ENCODE measurements around the gene SPATA13.

SPATA13 gene

DNA sequence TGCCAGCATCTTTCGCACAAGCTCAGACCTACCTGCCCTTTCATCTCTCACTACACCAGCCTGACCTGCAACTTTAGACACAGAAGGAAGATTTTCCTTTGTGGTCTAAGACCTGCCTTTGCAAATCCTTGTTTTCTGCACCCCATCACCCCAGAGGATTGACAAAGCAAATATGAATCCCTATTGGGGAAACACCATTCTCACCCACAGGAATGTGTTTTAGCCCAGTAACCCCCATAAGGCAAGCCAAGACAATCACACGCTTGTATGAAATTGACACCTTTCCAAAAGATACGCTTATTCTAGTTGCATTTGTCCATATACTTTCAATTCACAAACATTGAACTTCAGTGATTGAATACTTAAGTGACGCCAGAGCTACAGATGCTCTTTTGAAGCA, 55.7 kb downstream of the SPATA13 start:
- TF ChIP-seq YY1 (IDR thresholded peaks at IDR 0.05; ENCODE audit: low read depth) (no peak), TEAD4 (IDR thresholded peaks at IDR 0.05) (no peak), RAD21 (IDR thresholded peaks at IDR 0.05; ENCODE audit: low read depth) (no peak), CREB1 (IDR thresholded peaks at IDR 0.05; ENCODE audit: low read depth) (no peak), FOXM1 (IDR thresholded peaks at IDR 0.05; ENCODE audit: borderline replicate concordance, low read depth) (no peak), EP300 (IDR thresholded peaks at IDR 0.05; ENCODE audit: borderline replicate concordance) (no peak), CEBPB (IDR thresholded peaks at IDR 0.05) (no peak), TAF1 (IDR thresholded peaks at IDR 0.05; ENCODE audit: low read depth) (no peak), EGR1 (IDR thresholded peaks at IDR 0.05) (no peak), NFIC (IDR thresholded peaks at IDR 0.05) (no peak), ZBTB7A (IDR thresholded peaks at IDR 0.05; ENCODE audit: low read depth) (no peak), TCF12 (IDR thresholded peaks at IDR 0.05; ENCODE audit: low read depth) (no peak)
- TF ChIP-seq, protein P1, sequence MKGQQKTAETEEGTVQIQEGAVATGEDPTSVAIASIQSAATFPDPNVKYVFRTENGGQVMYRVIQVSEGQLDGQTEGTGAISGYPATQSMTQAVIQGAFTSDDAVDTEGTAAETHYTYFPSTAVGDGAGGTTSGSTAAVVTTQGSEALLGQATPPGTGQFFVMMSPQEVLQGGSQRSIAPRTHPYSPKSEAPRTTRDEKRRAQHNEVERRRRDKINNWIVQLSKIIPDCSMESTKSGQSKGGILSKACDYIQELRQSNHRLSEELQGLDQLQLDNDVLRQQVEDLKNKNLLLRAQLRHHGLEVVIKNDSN (IDR thresholded peaks at IDR 0.05), result no peak
- TF ChIP-seq, protein P2, sequence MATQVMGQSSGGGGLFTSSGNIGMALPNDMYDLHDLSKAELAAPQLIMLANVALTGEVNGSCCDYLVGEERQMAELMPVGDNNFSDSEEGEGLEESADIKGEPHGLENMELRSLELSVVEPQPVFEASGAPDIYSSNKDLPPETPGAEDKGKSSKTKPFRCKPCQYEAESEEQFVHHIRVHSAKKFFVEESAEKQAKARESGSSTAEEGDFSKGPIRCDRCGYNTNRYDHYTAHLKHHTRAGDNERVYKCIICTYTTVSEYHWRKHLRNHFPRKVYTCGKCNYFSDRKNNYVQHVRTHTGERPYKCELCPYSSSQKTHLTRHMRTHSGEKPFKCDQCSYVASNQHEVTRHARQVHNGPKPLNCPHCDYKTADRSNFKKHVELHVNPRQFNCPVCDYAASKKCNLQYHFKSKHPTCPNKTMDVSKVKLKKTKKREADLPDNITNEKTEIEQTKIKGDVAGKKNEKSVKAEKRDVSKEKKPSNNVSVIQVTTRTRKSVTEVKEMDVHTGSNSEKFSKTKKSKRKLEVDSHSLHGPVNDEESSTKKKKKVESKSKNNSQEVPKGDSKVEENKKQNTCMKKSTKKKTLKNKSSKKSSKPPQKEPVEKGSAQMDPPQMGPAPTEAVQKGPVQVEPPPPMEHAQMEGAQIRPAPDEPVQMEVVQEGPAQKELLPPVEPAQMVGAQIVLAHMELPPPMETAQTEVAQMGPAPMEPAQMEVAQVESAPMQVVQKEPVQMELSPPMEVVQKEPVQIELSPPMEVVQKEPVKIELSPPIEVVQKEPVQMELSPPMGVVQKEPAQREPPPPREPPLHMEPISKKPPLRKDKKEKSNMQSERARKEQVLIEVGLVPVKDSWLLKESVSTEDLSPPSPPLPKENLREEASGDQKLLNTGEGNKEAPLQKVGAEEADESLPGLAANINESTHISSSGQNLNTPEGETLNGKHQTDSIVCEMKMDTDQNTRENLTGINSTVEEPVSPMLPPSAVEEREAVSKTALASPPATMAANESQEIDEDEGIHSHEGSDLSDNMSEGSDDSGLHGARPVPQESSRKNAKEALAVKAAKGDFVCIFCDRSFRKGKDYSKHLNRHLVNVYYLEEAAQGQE (IDR thresholded peaks at IDR 0.05; ENCODE audit: low read depth), result no peak
- TF ChIP-seq, protein P3, sequence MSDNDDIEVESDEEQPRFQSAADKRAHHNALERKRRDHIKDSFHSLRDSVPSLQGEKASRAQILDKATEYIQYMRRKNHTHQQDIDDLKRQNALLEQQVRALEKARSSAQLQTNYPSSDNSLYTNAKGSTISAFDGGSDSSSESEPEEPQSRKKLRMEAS (IDR thresholded peaks at IDR 0.05), result no peak

DNA sequence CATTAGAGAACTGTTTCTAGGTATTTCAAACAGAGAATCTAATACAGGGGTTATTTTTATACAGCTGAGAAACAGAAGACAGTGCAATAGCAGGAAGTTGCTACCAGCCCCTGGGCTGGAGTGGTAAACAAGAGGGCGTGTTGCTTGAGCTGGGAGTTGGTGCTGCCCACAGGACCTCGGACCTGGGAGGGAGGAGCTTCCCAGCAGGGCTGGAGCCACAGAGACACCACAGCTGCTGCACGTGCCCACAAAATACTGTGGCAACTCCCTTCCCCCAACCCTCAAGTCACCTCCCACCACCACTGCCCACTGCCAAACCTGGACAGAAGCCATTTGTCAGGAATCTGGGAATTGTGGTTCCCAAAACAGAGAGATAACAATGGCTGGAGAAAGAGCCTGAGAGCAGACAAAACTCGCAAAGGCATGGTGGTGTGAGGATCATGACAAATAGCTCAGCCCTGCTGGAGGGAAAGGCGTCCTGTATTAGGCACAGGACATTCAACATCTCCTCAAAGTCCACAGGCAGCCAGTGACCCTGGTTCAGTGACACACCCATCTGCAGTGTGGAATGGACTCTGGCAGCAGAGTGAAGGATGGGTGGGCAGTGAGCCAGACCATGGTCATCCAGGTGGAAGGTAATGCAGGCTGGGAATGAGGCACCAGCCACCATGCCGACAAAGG, 57.2 kb downstream of the SPATA13 start:
- TF ChIP-seq NFIC (IDR thresholded peaks at IDR 0.05) (peak; percentile 35; the same call in 1 of the 2 replicates), EGR1 (IDR thresholded peaks at IDR 0.05) (no peak)

DNA sequence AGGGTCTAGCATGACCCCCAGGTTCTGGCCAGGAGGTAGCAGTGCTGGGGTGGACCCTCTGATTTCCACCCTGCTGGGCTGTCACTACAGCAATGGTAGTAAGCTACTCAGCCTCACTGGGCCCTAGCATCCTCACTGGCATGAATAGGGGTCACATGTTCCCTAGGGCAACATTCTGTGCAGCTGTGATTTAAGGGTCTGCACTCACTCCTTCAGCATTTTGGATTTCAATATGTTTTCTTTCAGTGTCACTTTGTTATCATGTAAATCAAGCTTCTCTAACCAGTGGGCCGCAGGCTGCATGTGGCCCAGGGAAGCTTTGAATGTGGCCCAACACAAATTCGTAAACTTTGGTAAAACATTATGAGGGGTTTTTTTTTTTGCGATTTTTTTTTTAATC, 57.8 kb downstream of the SPATA13 start:
- TF ChIP-seq EP300 (IDR thresholded peaks at IDR 0.05; ENCODE audit: borderline replicate concordance) (no peak), TEAD4 (IDR thresholded peaks at IDR 0.05) (no peak), EGR1 (IDR thresholded peaks at IDR 0.05) (no peak), YY1 (IDR thresholded peaks at IDR 0.05; ENCODE audit: low read depth) (no peak), RAD21 (IDR thresholded peaks at IDR 0.05; ENCODE audit: low read depth) (no peak), TCF12 (IDR thresholded peaks at IDR 0.05; ENCODE audit: low read depth) (no peak), FOXM1 (IDR thresholded peaks at IDR 0.05; ENCODE audit: borderline replicate concordance, low read depth) (no peak), ZBTB7A (IDR thresholded peaks at IDR 0.05; ENCODE audit: low read depth) (no peak), TAF1 (IDR thresholded peaks at IDR 0.05; ENCODE audit: low read depth) (no peak), CEBPB (IDR thresholded peaks at IDR 0.05) (no peak), CREB1 (IDR thresholded peaks at IDR 0.05; ENCODE audit: low read depth) (no peak)
- TF ChIP-seq, protein P1 (IDR thresholded peaks at IDR 0.05), result no peak
- TF ChIP-seq, protein P2 (IDR thresholded peaks at IDR 0.05; ENCODE audit: low read depth), result no peak
- TF ChIP-seq, protein P3 (IDR thresholded peaks at IDR 0.05), result no peak

DNA sequence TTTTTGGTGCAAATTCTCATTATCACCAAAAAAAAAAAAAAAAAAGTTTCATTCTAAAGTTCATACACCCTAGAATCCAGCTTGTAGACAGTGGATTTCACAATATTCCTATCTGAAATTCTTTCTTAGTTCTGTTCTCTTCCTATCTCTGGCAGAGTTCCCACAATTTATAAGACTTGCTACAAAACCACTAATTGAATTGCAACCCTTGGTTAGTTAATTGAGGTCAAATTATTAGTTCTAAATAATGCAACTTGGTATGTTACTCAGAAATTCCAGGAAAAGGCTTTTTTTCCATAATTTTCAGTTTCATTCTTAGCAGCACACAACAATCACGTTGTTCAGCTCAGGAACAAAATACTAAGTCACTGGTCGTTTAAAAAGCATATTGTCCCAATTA, 58.5 kb downstream of the SPATA13 start:
- no peak for TF ChIP-seq FOXM1 (IDR thresholded peaks at IDR 0.05; ENCODE audit: borderline replicate concordance, low read depth)
- no peak for TF ChIP-seq ZBTB7A (IDR thresholded peaks at IDR 0.05; ENCODE audit: low read depth)
- TF ChIP-seq TEAD4 (IDR thresholded peaks at IDR 0.05), result no peak
- no peak for TF ChIP-seq EP300 (IDR thresholded peaks at IDR 0.05; ENCODE audit: borderline replicate concordance)

DNA sequence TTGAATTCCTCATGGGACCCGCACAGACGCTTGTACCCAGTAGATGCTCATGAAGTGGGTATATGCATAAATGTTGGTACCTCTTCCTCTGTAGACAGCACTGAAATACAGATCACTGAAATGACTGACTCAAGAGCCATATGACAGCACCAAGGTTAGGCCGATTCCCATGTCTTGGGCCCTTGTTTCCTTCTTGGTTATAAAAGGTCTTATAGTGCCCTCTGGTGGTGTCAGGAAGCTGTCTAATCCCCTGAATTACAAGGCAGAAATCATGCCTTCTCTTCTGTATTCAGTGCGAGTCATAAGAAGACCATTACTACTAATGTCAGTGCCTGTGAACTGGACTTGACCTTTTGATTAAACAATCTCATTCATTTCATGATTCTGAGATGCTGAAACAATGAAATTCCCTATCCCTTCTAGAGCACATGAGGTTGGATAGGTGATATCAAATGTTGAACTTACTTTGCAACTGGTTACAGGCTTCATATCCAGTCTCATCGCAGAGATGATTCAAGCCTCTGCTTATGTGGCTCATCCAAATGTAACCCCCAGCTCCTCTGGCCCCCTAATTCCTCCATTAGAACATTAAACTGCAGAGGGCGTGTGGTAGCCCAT, 59.7 kb downstream of the SPATA13 start:
- TF ChIP-seq RAD21 (IDR thresholded peaks at IDR 0.05; ENCODE audit: low read depth) (peak; percentile 90), CEBPB (IDR thresholded peaks at IDR 0.05) (no peak)

DNA sequence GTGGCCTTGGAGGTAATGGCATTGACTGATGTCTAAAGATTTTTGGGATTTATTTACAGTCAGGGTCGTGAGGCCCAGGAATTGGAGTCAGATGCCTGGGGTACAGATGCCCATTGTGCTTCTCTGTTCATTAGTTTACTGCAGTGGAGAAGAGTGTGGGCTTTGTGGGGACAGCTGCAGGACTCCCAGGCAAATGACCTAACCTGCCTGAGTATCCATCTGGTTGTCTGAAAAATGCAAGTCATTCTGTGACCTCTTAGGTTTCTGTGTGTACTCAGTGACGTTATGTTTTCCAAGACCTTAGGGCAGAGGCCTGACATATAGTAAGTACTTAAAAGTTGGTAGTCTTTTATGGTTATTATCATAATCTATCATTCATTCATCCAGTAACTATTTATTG, 60.5 kb downstream of the SPATA13 start:
- no peak for TF ChIP-seq EP300 (IDR thresholded peaks at IDR 0.05; ENCODE audit: borderline replicate concordance)
- TF ChIP-seq CREB1 (IDR thresholded peaks at IDR 0.05; ENCODE audit: low read depth), result no peak
- TF ChIP-seq TAF1 (IDR thresholded peaks at IDR 0.05; ENCODE audit: low read depth), result no peak
- TF ChIP-seq TEAD4 (IDR thresholded peaks at IDR 0.05), result no peak
